Neural crest cell (in vitro differentiated cells): Measurements from ENCODE around the gene HSPA5. TPM values are rescaled to one million over a fixed set of nuclear protein-coding genes. Genes with fewer than 3 reads are reported as not detected.
"Not testable (repeated sequence)": the region's sequence is repeated elsewhere in the genome, so short reads cannot be mapped to it uniquely, and the experiment has no call there.

ENCODE experiments used
- DNase-seq: peaks from one replicate; pipeline ENCODE4 v3.0.0; 2021; ENCODE audit warnings: low read depth, mixed read lengths, low spot score
- H3K27ac Mint-ChIP-seq: one replicate; pipeline ENCODE4 v1.8.0; 2021; ENCODE audit warnings: mild to moderate bottlenecking, mixed read lengths; ENCODE audit not compliant: unreplicated experiment
- H3K27me3 Mint-ChIP-seq: 2 replicates; pipeline ENCODE4 v1.8.0; 2021; ENCODE audit warnings: low read depth, mild to moderate bottlenecking, mixed read lengths
- H3K36me3 Mint-ChIP-seq: 2 replicates; pipeline ENCODE4 v1.8.0; 2021; ENCODE audit warnings: low read depth, mild to moderate bottlenecking, mixed read lengths
- H3K4me1 Mint-ChIP-seq: 2 replicates; pipeline ENCODE4 v1.8.0; 2021; ENCODE audit warnings: mixed read lengths
- H3K4me3 Mint-ChIP-seq: one replicate; pipeline ENCODE4 v1.8.0; 2021; ENCODE audit warnings: mild to moderate bottlenecking, mixed read lengths
- H3K9me3 Mint-ChIP-seq: 2 replicates; pipeline ENCODE4 v1.8.0; 2021; ENCODE audit warnings: mixed read lengths
- total RNA-seq: library from RNA; stranded (reverse); gene quantifications from 2 replicates; pipeline ENCODE4 v1.2.1, GENCODE V29; 2021
- TF ChIP-seq, protein P1 (sequence below): fragments of 200-600 bp; sonication (generic); conservative IDR thresholded peaks from 2 replicates; pipeline ENCODE4 v1.5.0; 2021; ENCODE audit warnings: antibody characterized with exemption, mild to moderate bottlenecking

HSPA5 gene
- total RNA-seq, 1 donor from 2014 or later: 182 TPM

- no peaks in the 10 kb centered on the region for H3K9me3 Mint-ChIP-seq
- peaks cover 31% of the 10 kb centered on the region for H3K36me3 Mint-ChIP-seq
- no peak overlapping the region for H3K27ac Mint-ChIP-seq
- peaks cover 40% of the 10 kb centered on the region for H3K4me1 Mint-ChIP-seq
- DNase-seq: no peak
- TF ChIP-seq, protein P1, sequence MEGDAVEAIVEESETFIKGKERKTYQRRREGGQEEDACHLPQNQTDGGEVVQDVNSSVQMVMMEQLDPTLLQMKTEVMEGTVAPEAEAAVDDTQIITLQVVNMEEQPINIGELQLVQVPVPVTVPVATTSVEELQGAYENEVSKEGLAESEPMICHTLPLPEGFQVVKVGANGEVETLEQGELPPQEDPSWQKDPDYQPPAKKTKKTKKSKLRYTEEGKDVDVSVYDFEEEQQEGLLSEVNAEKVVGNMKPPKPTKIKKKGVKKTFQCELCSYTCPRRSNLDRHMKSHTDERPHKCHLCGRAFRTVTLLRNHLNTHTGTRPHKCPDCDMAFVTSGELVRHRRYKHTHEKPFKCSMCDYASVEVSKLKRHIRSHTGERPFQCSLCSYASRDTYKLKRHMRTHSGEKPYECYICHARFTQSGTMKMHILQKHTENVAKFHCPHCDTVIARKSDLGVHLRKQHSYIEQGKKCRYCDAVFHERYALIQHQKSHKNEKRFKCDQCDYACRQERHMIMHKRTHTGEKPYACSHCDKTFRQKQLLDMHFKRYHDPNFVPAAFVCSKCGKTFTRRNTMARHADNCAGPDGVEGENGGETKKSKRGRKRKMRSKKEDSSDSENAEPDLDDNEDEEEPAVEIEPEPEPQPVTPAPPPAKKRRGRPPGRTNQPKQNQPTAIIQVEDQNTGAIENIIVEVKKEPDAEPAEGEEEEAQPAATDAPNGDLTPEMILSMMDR: no peak
- H3K27me3 Mint-ChIP-seq: no peaks in the 10 kb centered on the region
- H3K4me3 Mint-ChIP-seq: peak overlapping the region; percentile 99
Observed at GRCh38 chr9:125235804-125236519, 5.2 kb downstream of the HSPA5 start.

DNA sequence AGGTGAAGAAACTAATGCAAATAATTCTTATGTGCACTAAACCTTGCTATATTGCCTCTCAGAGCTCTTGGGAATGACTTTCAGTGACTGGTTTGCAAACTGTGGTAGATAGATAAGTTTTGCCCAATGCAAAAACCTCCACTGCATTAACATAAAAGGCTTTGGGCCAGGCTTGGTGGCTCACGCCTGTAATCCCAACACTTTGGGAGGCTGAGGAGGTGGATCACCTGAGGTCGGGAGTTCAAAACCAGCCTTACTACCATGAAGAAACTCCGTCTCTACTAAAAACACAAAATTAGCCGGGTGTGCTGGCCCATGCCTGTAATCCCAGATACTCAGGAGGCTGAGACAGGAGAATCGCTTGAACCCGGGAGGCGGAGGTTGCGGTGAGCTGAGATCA, 7.0 kb downstream of the HSPA5 start:
- not testable (repeated sequence) for H3K27ac Mint-ChIP-seq

GRCh38 chr9:125233678-125234077, 7.5 kb downstream of the HSPA5 start:
- peaks cover 26% of the 10 kb centered on the region for H3K36me3 Mint-ChIP-seq
- no peak overlapping the region for H3K4me3 Mint-ChIP-seq
- no peaks in the 10 kb centered on the region for H3K9me3 Mint-ChIP-seq
- no peak for DNase-seq
- peaks cover 32% of the 10 kb centered on the region for H3K4me1 Mint-ChIP-seq
- H3K27ac Mint-ChIP-seq: no peak overlapping the region
- no peaks in the 10 kb centered on the region for H3K27me3 Mint-ChIP-seq
- TF ChIP-seq, protein P1: no peak

More for the DNA sequence above, 7.0 kb downstream of the HSPA5 start:
- Mint-ChIP-seq H3K4me1 (peaks cover 37% of the 10 kb centered on the region), H3K36me3 (peaks cover 30% of the 10 kb centered on the region)
- H3K4me3 Mint-ChIP-seq, H3K27me3 Mint-ChIP-seq, H3K9me3 Mint-ChIP-seq, DNase-seq: not testable (repeated sequence)

GRCh38 chr9:125227761-125228160, 13.4 kb downstream of the HSPA5 start:
- no peaks in the 10 kb centered on the region for H3K9me3 Mint-ChIP-seq
- no peak overlapping the region for H3K4me3 Mint-ChIP-seq
- no peaks in the 10 kb centered on the region for H3K27me3 Mint-ChIP-seq
- TF ChIP-seq, protein P1: no peak
- H3K27ac Mint-ChIP-seq: no peak overlapping the region
- no peaks in the 10 kb centered on the region for H3K4me1 Mint-ChIP-seq
- DNase-seq: no peak
- H3K36me3 Mint-ChIP-seq: no peaks in the 10 kb centered on the region

GRCh38 chr9:125224858-125225257, 16.3 kb downstream of the HSPA5 start:
- H3K27ac Mint-ChIP-seq, H3K4me1 Mint-ChIP-seq: not testable (repeated sequence)

GRCh38 chr9:125218621-125219020, 22.5 kb downstream of the HSPA5 start:
- no peaks in the 10 kb centered on the region for H3K27me3 Mint-ChIP-seq
- no peaks in the 10 kb centered on the region for H3K9me3 Mint-ChIP-seq
- no peaks in the 10 kb centered on the region for H3K4me1 Mint-ChIP-seq
- no peak overlapping the region for H3K4me3 Mint-ChIP-seq
- DNase-seq: no peak
- TF ChIP-seq, protein P1: no peak
- peaks cover 5% of the 10 kb centered on the region for H3K36me3 Mint-ChIP-seq
- H3K27ac Mint-ChIP-seq: peak overlapping the region; percentile 28

More at GRCh38 chr9:125224858-125225257, 16.3 kb downstream of the HSPA5 start:
- not testable (repeated sequence) for H3K36me3 Mint-ChIP-seq, H3K27me3 Mint-ChIP-seq, H3K9me3 Mint-ChIP-seq, H3K4me3 Mint-ChIP-seq, DNase-seq
